Frontal cortex (tissue), 4 donors: Measurements from ENCODE around the gene ADGRA1. TPM values are rescaled to one million over a fixed set of nuclear protein-coding genes. Genes with fewer than 3 reads are reported as not detected.

Source experiments
- DNase-seq, 2 donors: peaks; one replicate each; pipeline ENCODE4 v3.0.0; 2012; ENCODE audit warnings: low spot score in 2 of 2
- FAIRE-seq: peaks from 2 replicates; lab custom pipeline; 2012; peaks lifted over from hg19 to GRCh38; lab: Jason Lieb, UNC
- total RNA-seq: library from RNA; depleted of rRNA; stranded (reverse); fragments of >200 nt; gene quantifications from one replicate; pipeline ENCODE4 v1.2.3, GENCODE V29; 2014
- donor health status: control.
- donor health status: control.
- donor health status: control.

The ADGRA1 gene
- total RNA-seq, 1 donor from 2014 or later = 2.4 TPM

DNA sequence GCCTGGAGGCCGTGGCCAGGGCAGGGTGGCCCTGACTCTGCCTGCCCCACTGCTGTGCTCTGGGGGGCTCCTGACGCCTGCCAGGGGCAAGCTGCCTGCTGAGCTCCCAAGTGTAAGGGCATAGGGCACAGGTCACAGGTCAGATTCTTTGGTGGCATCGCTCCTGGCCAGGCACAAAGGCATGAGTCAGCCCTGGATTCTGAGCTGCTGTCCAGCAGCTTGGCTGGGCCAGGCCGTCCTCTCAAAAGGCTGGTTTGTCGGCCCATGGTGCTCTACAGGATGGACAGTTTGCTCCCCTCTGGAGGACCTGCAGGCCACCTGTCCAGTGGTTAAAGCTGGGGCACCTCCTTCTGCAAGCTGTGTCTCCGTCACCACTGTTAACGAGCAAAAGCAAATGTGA lies 2.9 kb downstream of the ADGRA1 start:
- DNase-seq (no peak), FAIRE-seq (no peak)

DNA sequence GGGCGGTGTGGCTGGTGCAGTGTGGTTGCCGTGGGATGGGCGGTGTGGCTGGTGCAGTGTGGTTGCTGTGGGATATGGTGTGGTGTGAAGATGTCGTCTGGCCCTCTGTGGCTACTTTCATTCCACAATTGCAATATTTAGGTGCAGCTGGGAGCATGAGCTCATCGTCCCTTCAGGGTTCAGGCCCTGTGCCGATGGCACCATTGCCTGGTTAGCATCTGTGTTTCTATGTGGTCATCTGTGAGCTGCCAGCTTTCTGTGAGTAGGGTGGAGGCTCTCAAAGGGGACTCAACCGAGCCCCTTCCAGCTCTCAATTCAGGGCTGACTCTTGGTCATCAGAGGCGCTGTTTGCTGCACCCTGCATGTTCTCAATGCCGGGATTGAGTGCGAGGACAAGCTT lies 3.6 kb downstream of the ADGRA1 start:
- DNase-seq = peak in 1 of 2 donors; percentile 51
- no peak for FAIRE-seq

DNA sequence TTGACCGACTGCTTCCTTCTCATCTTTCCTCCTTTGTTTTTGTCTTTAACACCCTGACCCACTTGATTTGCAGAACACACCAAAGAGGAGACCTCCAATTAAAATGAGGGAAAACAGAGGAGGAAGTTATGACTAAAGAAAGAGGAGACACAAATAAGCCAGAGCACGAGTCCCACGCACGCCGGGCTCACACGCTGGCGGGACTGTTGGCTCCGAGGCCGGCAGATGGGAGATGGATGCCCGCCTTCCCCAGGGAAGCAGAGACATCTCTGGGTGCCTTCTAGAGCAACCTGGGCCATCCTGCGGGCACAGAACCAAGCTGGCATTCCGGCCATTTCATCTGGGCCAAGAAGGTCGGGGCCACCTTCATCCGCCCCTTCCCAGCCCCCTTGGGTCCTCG lies 5.6 kb downstream of the ADGRA1 start:
- DNase-seq = no peak
- FAIRE-seq = no peak

DNA sequence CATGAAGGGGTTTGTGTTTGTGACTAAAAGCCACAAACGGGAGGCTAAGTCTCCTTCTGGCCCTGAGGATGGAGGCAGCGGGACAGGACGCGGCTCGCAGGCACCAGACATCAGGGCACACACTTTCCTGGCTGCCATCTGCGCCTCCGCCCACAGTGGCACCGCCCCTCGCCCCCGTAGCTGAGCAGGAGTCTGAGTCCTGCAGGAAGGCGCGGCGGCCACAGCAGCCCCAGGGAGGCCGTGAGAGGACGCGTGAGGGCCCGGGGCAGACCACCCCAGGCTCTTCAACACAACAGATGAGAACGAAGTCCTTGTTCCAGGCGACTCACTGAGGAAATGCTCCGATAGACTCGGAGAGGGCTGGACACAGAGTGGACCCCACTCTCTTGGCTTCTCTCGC lies 6.6 kb downstream of the ADGRA1 start:
- no peak for DNase-seq
- no peak for FAIRE-seq

DNA sequence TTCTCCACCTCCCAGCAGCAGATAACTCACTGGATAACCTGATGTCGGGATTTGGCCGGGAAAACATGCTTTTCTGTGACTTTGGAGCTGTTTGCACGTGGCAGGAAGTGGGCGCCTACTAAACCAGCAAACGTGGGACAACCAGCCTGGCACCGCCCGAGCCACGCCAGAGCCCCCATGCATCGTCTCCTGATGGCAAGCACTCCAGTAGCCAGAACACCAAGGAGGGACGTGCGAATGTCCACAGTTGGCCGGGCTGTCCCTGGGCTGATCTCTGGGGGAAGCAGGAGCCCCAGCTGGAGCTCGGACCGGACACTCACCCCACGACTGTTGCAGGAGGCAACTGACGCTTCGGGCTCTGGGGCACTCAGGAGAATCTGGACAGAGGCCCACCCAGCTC lies 7.1 kb downstream of the ADGRA1 start:
- DNase-seq (no peak), FAIRE-seq (no peak)

DNA sequence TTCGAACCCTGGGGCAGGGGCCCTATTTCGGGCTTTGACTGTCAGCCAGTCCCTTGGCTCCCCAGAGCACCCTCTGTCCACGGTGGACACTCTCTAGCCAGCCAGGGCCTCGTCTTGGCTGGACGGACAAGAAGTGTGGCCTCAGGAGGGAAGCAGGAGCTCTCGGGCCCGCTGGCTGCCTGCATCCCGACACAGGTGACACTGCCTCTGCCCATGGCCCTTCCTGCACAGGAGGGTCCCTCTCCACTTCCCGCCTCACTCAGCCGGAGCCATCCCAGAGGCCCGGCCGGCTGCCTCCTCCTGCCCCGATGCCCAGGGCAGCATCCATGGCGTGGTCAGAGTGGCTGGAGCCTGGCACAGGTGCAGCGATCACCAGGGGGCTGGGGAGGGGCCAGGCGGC lies 7.9 kb downstream of the ADGRA1 start:
- FAIRE-seq = no peak
- no peak for DNase-seq

DNA sequence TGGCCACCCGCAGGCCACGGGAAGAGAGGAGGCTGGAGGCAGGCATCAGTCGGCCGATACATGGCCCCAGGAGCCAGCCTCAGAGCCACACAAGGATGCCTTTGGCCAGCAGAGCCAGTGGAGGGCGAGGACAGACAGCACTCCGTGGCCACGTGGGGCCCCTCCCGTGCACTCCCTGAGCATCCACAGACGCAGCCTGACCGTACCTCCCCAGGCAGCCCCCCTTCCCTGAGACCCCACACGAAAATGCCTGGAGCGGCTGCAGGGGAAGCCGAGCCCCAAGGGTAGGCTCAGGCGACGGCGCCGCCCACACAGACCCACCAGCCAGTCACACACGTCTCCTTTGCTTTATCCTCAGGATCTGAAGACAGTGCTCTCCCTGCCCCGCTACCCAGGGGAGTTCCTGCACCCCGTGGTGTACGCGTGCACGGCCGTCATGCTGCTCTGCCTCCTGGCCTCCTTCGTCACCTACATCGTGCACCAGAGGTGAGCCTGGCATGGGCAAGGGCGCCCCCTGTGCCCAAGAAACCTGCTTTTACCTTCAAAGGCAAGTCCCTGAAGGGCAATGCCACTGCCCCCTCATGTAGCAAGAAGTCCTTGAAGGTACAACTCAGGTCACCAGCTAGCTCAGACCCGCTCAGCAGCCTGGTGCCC lies 9.0 kb downstream of the ADGRA1 start:
- no peak for FAIRE-seq
- no peak for DNase-seq

DNA sequence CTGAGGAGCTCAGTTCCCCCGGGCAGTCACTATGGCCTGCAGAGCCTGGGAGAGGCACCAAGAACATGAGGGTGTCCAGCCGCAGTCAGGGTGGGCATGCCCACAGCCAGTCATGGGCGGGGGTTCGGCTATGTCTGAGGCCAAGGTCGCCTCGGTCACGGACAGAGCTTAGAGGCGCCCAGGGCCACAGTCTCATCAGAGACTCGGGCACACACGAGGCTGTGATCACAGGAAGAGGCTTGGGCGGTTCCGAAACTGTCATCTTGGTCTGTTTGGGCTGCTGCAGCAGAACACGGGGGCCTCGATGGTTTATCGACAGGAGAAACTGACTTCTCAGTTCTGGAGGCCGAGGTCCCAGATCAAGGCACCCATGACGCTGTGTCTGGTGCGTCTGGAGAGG lies 9.7 kb downstream of the ADGRA1 start:
- FAIRE-seq (no peak), DNase-seq (no peak)

DNA sequence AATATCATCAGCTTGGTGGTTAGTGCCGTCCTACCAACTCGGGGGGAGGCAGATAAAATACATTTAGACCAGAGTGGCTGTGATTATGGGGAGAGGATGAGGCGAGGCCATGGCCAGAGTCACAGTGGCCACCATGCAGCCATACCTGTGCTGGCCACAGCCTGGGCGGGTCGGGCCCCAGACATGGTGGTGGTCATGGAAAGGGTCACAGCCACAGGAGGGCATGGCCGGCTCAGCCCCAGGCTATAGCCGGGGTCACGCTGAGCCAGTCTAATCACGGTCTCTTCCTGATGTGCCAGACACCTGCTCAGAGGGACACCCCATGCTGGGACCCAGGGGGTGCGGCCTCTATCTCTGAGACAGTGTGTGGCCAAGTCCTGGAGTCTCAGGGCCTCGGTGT lies 10.2 kb downstream of the ADGRA1 start:
- FAIRE-seq = no peak
- DNase-seq = no peak

DNA sequence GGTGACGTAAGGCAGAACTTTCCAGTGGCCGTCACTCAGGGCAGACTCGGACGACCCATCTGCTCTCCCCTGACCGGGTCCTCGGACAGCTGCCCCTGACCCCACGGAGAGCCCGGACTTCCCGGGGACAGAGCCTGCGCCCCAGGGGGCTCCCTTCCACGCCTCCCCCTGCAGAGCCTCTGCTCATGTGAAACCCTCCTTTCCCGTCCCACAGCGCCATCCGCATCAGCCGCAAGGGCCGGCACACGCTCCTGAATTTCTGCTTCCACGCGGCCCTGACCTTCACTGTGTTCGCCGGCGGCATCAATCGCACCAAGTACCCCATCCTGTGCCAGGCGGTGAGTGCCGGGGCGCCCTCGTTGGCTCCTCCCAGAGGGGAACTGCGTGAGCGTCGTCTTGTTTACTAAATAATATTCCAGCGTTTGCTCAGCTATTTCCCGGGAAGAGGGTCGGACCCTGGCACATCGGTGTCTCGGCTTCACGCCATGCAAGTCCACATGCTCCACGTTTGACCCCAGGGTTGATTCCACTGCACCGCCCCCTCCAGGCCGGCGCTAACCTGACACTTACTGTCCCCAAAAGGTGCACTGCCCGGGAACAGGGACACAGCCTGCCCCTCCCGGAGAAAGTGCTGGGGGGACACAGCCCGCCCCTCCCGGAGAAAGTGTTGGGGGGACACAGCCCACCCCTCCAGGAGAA lies 10.9 kb downstream of the ADGRA1 start:
- FAIRE-seq (no peak), DNase-seq (no peak)

DNA sequence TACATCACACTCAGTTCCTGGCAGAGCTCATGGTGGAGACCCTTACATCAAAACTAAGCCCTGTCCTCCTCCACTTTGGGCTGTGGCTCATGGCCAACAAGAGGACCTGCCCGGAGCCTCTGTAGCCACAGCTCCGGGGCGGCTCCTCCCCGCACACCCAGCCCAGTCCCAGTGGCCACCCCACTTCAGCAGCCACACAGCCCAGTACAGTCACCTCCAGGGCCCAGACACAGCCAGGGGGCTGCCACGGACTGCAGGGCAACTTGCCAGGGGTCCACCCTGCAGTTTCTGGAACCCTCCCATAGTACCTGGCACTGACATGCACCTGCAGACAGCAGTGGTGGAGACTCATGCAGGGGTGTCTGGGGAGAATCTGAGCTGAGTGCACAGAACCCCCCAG lies 11.8 kb downstream of the ADGRA1 start:
- no peak for FAIRE-seq
- no peak for DNase-seq

DNA sequence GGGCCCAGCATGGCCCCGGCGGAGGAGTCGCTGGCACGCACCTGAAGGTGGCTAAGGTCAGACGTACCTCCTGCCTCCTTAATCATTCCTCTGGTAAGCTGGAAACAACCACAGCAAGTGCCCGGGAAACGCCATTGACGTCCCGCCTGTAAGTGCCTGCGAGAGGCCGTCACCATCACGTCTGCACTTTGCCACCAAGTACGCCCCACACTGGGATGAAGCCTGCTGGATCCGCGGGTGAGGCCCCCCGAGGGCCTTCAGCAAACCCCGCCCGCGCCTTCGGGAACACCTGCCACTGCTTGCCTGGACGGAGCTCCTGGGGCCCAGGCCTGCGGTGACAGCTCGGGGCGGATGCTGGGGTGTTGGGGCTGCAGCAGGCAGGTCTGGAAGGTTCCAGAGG lies 12.5 kb downstream of the ADGRA1 start:
- no peak for FAIRE-seq
- no peak for DNase-seq

DNA sequence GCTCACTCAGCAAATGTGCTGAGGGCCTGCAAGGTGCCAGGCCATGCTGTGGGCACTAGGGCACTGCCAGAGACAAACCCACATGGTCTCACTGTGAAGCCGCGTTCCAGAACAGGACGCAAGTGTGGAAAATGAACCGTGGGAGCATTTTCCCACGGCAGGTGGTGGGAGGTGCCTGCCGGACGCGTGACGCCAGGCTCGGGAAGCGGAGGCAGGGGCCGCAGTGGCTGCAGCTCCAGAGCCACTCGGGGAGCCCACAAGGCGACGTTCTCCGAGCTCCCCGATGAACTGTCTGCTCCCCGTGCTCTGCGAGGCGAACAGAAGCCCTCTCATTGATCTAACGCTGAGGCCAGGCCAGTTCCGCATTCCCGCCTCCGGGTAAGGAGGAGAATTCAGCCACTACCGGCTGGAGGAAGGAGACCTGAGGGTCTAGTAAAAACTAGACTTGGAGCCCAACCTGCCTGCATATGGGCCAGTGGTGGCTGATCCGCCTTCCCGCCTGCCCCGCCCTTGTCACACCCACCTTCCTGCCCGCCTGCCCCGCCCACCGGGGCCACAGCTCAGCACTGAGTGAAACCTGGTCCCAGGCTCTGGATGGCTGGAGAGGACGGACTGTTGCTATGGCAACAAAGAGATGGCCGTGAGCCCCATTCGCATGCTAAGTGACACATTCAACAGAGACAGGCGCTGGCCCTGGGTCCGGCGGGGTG lies 13.1 kb downstream of the ADGRA1 start:
- FAIRE-seq = no peak
- DNase-seq = no peak

DNA sequence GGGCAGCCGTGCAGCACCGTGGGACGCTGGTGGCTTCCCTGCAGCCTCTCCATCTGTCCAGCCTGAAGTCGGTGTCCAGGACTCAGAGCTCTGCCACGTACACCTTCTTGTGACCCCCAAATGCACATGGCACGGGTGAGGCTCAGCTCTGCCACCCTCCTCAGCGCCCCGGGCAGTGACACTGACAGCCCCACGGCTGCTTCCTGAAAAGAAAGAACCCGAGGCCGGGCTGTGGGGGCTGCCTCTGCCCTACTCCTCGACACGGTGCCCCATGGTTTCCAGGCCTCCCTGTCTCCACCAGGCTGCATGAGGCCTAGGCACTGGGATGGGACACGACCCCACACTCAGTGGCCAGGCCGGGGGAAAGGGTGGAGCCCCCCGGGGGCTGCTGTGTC lies 13.7 kb downstream of the ADGRA1 start:
- no peak for DNase-seq
- no peak for FAIRE-seq

DNA sequence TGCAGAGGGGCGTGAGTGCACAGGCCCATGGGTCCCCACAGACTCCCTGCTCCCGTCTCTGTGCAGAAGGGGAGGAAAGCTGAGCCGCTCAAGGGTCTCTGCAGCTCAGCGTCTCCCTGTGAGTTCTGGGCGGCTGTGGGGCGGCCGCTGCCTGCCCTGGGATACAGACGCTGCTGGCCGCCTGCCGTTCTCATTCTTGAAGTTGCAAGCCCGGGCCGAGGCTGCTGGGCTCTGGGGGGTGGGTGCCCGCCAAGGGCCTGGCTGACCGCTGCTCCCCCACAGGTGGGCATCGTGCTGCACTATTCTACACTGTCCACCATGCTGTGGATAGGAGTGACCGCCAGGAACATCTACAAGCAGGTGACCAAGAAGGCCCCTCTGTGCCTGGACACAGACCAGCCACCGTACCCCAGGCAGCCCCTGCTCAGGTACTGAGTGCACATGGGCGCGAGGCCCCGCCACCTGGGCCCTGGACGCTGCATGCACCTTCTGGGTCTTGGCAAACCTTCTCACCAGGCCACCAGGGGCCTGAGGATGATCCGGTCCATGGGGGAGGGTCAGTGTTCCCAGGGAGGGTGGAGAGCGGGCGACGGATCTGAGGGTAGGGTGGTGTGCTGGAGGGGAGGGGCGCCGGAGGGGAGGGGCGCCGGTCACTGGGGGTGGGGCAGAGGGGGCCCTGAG lies 14.8 kb downstream of the ADGRA1 start:
- FAIRE-seq = no peak
- DNase-seq = no peak

DNA sequence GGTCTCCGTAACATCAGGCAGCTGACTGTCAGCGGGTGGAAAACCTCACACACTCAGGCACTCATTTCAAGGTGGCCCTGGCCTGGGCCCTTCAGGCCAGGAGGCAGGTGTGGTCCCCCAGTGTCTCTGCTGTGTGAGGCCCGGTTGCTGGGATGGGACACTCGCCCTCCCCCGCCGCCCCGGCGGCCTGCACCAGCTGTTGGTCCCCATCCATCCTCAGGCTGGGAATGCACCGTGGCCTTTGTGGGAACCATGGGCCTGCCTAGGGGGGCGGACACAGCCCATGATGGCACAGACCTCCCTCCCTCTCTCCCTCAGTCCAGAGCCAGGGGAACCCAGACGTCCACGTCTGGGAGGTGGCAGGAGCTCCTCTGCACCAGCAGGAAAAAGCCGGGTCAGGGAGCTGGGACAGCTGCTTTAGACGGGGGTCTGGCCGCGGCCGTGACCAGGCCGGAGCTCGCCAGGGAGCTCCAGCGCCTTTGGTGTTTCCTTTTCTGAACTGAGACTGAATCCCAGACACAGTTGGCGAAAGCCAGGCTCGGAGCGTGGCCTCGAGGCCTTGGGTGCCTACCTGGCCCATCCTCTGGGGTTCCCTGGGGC lies 15.7 kb downstream of the ADGRA1 start:
- no peak for FAIRE-seq
- no peak for DNase-seq

DNA sequence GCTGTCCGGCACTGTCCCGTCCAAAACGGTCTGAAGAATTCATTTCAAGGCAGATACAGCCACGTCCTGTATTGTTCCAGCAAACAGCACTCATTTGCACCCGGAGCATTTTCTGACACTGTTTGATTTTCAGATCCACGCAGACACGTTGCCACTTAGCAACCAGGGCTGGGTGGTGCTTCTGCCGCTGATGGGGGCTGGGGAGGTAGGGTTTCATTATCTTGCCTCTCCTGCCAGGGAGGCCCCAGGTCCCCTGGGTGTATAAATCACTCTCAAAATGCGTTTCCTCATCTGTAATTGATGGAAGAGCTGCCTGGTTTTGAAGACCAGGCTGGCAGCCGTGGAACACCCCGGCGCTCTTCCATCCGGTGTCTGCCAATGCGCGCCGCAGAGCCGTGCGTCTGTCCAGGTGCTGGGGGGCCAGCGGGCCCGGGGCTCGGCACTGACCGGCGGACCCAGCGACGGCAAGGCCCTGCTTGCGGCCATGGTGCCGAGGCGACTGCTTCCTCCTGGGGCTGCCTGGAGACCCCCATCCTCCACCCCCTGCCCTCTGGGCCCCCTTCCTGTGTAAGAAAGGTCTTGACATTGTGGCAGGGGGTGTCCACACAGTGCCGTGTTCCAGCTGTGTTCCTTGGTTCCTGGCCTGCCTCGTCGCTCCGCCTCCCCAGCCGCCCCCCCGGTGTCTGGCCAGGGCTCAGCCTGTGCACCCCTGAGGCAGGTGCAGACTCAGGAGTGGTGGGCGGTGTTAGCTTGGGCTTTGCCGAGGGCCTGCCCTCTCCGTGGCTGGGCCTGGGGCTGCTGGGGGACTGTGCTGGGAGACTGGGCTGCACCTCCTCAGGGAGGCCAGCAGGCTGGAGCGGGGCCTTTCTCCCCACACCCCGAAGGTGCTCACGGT lies 16.6 kb downstream of the ADGRA1 start:
- DNase-seq = no peak
- no peak for FAIRE-seq

DNA sequence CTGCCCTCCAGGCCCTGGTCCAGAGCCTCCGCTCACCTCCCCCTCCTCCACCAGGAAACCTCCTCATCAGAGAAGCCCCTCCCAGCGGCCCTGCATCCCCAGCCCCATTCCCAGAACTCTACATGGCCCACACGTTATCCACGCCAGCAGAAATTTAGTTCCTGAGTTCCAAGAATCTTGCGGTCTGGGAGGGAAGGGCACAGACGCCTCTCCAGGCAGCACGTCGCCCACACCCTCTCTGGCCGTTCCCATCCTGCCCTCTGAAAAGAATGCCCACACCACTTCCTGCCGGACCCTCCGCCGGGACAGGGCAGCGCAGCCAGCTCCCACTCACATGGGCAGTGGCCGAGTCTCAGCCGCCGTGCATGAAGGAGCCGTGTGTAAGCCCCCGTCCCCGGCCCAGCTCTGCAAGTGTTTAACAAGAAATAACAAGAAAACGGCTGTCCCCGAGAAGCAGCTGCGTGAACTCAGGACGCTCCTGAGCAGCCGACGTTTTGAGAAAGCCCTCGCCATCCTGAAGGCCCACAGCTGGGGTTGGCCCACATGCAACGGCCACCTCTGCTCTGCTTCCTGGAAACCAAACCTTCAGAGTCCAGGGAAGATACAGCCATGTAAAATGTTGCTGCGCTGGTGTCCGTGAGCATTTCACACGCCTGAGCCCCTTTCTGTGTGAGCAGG lies 17.4 kb downstream of the ADGRA1 start:
- DNase-seq = no peak
- no peak for FAIRE-seq
